IMR-90 (cell line): ENCODE data around the gene SUCLA2. TPM values are rescaled to one million over a fixed set of nuclear protein-coding genes. Genes with fewer than 3 reads are reported as not detected.

Source experiments
- ATAC-seq: fragments of 200-7000 bp; cut with Tn5 transposase; 2 replicates; pipeline ENCODE4 v1.9.1; 2020; ENCODE audit warnings: low read depth, mild to moderate bottlenecking, moderate library complexity
- BruUV-seq: library from RNA; stranded (reverse); fragments of 400-500 nt; replicated peaks from 2 replicates; lab custom pipeline; 2021; lab: Mats Ljungman, UMichigan
- CTCF ChIA-PET: fragments of 300-600 bp; formaldehyde crosslinking; extraction: SDS; loops from one replicate; lab custom pipeline; 2021; ENCODE audit warnings: antibody characterized with exemption; lab: Yijun Ruan, JAX
- POLR2A ChIA-PET: fragments of 300-600 bp; sonication (Branson Sonifier 250); formaldehyde crosslinking; loops from one replicate; lab custom pipeline; 2022; ENCODE audit warnings: antibody characterized with exemption; ENCODE audit not compliant: unreplicated experiment; lab: Charles Lee
- DNase-seq: peaks from one replicate; pipeline ENCODE4 v3.0.0; 2013
- H2AFZ ChIP-seq: replicated peaks from 2 replicates; pipeline ENCODE3; 2013; ENCODE audit warnings: low read length, mild to moderate bottlenecking; ENCODE audit not compliant: poor library complexity
- H2AK5ac ChIP-seq: 2 replicates; pipeline ENCODE4 v1.6.1; 2013; ENCODE audit warnings: low read depth, low read length, inconsistent platforms
- H2AK9ac ChIP-seq: replicated peaks from 2 replicates; pipeline ENCODE3; 2013; ENCODE audit warnings: mild to moderate bottlenecking, low read depth, low read length, moderate library complexity; ENCODE audit not compliant: poor library complexity
- H2BK120ac ChIP-seq: 2 replicates; pipeline ENCODE4 v1.6.1; 2013; ENCODE audit warnings: low read depth, low read length, inconsistent platforms
- H2BK15ac ChIP-seq: 3 replicates; pipeline ENCODE4 v1.6.1; 2013; ENCODE audit warnings: low read depth, low read length, inconsistent platforms
- H2BK20ac ChIP-seq: 2 replicates; pipeline ENCODE4 v1.6.1; 2013; ENCODE audit warnings: low read depth, mild to moderate bottlenecking, inconsistent platforms, low read length, moderate library complexity
- H2BK5ac ChIP-seq: 2 replicates; pipeline ENCODE4 v1.6.1; 2013; ENCODE audit warnings: mild to moderate bottlenecking, low read depth, low read length, inconsistent platforms; ENCODE audit not compliant: poor library complexity, severe bottlenecking
- H3K14ac ChIP-seq: replicated peaks from 2 replicates; pipeline ENCODE4 v1.6.1; 2013; ENCODE audit warnings: low read depth, low read length, inconsistent platforms
- H3K18ac ChIP-seq: 2 replicates; pipeline ENCODE4 v1.6.1; 2013; ENCODE audit warnings: low read depth, low read length, control low read depth
- H3K23ac ChIP-seq: 2 replicates; pipeline ENCODE4 v1.6.1; 2013; ENCODE audit warnings: low read depth, low read length, inconsistent platforms
- H3K27ac ChIP-seq: 2 replicates; pipeline ENCODE4 v1.5.1; 2013; ENCODE audit warnings: mild to moderate bottlenecking, control low read depth, low read length; ENCODE audit not compliant: insufficient read depth
- H3K27me3 ChIP-seq: 2 replicates; pipeline ENCODE4 v1.6.1; 2013; ENCODE audit warnings: low read length; ENCODE audit not compliant: control insufficient read depth, insufficient read depth
- H3K36me3 ChIP-seq: 2 replicates; pipeline ENCODE4 v1.6.1; 2013; ENCODE audit warnings: low read length, mixed read lengths; ENCODE audit not compliant: control insufficient read depth, insufficient read depth
- H3K4ac ChIP-seq: 2 replicates; pipeline ENCODE4 v1.6.1; 2013; ENCODE audit warnings: low read depth, low read length, inconsistent platforms
- H3K4me1 ChIP-seq: 2 replicates; pipeline ENCODE4 v1.6.1; 2013; ENCODE audit warnings: low read length, mixed read lengths; ENCODE audit not compliant: control insufficient read depth, insufficient read depth
- H3K4me2 ChIP-seq: 2 replicates; pipeline ENCODE4 v1.6.1; 2013; ENCODE audit warnings: low read depth, mild to moderate bottlenecking, control low read depth, low read length, moderate library complexity
- H3K4me3 ChIP-seq: 2 replicates; pipeline ENCODE4 v1.5.1; 2013; ENCODE audit warnings: low read depth, mild to moderate bottlenecking, control low read depth, low read length, moderate library complexity; ENCODE audit not compliant: insufficient read depth
- H3K56ac ChIP-seq: 2 replicates; pipeline ENCODE4 v1.6.1; 2013; ENCODE audit warnings: low read length, inconsistent platforms; ENCODE audit not compliant: insufficient read depth; ENCODE audit errors: extremely low read depth
- H3K79me1 ChIP-seq, 2 experiments: 2 replicates each; pipeline ENCODE4 v1.6.1; 2013; ENCODE audit warnings: low read length in 2 of 2, inconsistent platforms in 1 of 2, low read depth in 1 of 2
- H3K9ac ChIP-seq: 2 replicates; pipeline ENCODE4 v1.6.1; 2013; ENCODE audit warnings: low read depth, low read length, control low read depth
- H3K9me1 ChIP-seq: 2 replicates; pipeline ENCODE4 v1.6.1; 2013; ENCODE audit warnings: low read length, inconsistent platforms; ENCODE audit not compliant: insufficient read depth
- H3K9me3 ChIP-seq: 2 replicates; pipeline ENCODE4 v1.6.1; 2013; ENCODE audit warnings: low read length; ENCODE audit not compliant: control insufficient read depth, insufficient read depth
- H4K20me1 ChIP-seq: 2 replicates; pipeline ENCODE4 v1.6.1; 2013; ENCODE audit warnings: low read length, inconsistent platforms; ENCODE audit not compliant: insufficient read depth
- H4K5ac ChIP-seq: 2 replicates; pipeline ENCODE4 v1.6.1; 2013; ENCODE audit warnings: mild to moderate bottlenecking, low read depth, low read length, control low read depth
- H4K8ac ChIP-seq, 2 experiments: 2 replicates each; pipeline ENCODE4 v1.6.1; 2013; ENCODE audit warnings: low read depth in 2 of 2, low read length in 2 of 2, control low read depth in 1 of 2, inconsistent platforms in 1 of 2
- H4K91ac ChIP-seq: 2 replicates; pipeline ENCODE4 v1.6.1; 2013; ENCODE audit warnings: low read depth, low read length, inconsistent platforms; ENCODE audit not compliant: insufficient read depth
- BHLHE40 ChIP-seq: fragments of 150-350 bp; IDR thresholded peaks from 2 replicates; pipeline ENCODE4 v1.6.1; 2016; ENCODE audit warnings: mild to moderate bottlenecking, low read depth, low read length
- CEBPB ChIP-seq: IDR thresholded peaks from 2 replicates; pipeline ENCODE4 v1.6.1; 2012; ENCODE audit warnings: low read depth, low read length, improper control_type of control experiment
- CHD1 ChIP-seq: IDR thresholded peaks from 2 replicates; pipeline ENCODE4 v1.6.1; 2012; ENCODE audit warnings: low read depth, low read length, improper control_type of control experiment
- CTCF ChIP-seq: conservative IDR thresholded peaks from 2 replicates; pipeline ENCODE4 v1.5.1; 2012; ENCODE audit warnings: mild to moderate bottlenecking, low read depth, low read length, improper control_type of control experiment
- FOS ChIP-seq: fragments of 150-350 bp; IDR thresholded peaks from 2 replicates; pipeline ENCODE4 v1.6.1; 2016; ENCODE audit warnings: low read depth, low read length
- MAFK ChIP-seq: IDR thresholded peaks from 2 replicates; pipeline ENCODE4 v1.6.1; 2012; ENCODE audit warnings: low read depth, low read length, improper control_type of control experiment
- MAZ ChIP-seq: IDR thresholded peaks from 2 replicates; pipeline ENCODE4 v1.6.1; 2012; ENCODE audit warnings: low read depth, mild to moderate bottlenecking, low read length, improper control_type of control experiment, moderate library complexity, borderline replicate concordance
- MXI1 ChIP-seq: IDR thresholded peaks from 2 replicates; pipeline ENCODE4 v1.6.1; 2012; ENCODE audit warnings: low read depth, mild to moderate bottlenecking, low read length, moderate library complexity, borderline replicate concordance
- NFE2L2 ChIP-seq: fragments of 150-350 bp; IDR thresholded peaks from 2 replicates; pipeline ENCODE4 v1.6.1; 2016; ENCODE audit warnings: low read depth, mild to moderate bottlenecking, low read length
- POLR2A ChIP-seq: IDR thresholded peaks from 2 replicates; pipeline ENCODE4 v1.6.1; 2012; ENCODE audit warnings: mild to moderate bottlenecking, low read depth, low read length
- RAD21 ChIP-seq: IDR thresholded peaks from 2 replicates; pipeline ENCODE4 v1.6.1; 2012; ENCODE audit warnings: low read length, improper control_type of control experiment
- RFX5 ChIP-seq: IDR thresholded peaks from 2 replicates; pipeline ENCODE4 v1.8.0; 2012; ENCODE audit warnings: low read depth, mild to moderate bottlenecking, low read length, moderate library complexity
- SMC3 ChIP-seq: fragments of 150-350 bp; IDR thresholded peaks from 2 replicates; pipeline ENCODE4 v1.6.1; 2016; ENCODE audit warnings: low read depth, mild to moderate bottlenecking, antibody characterized with exemption, low read length, moderate library complexity
- USF2 ChIP-seq: fragments of 150-350 bp; IDR thresholded peaks from 2 replicates; pipeline ENCODE4 v1.6.1; 2017; ENCODE audit warnings: mild to moderate bottlenecking, antibody characterized with exemption, low read length, low read depth
- WGBS, 2 experiments: methylation state at CpG; one replicate each; pipeline versions ENCODE4 v1.1.5 to v1.1.7; 2013; ENCODE audit warnings: missing lambda C conversion rate in 2 of 2; ENCODE audit not compliant: insufficient read length in 1 of 2; ENCODE audit errors: extremely low coverage in 2 of 2; 5-methylcytosine and 5-hydroxymethylcytosine counted together
- dilution Hi-C: fragments of 300-500 bp; cut with HindIII; formaldehyde crosslinking; loops from one replicate; pipeline ENCODE4 v1.14.3; 2018; ENCODE audit warnings: low sequenced_read_pairs; ENCODE audit not compliant: unreplicated experiment
- in situ Hi-C: fragments of 300-500 bp; cut with MboI; formaldehyde crosslinking; loops from 3 replicates; pipeline ENCODE4 v1.14.3; 2019; ENCODE audit warnings: low sequenced_read_pairs, inconsistent platforms, mixed read lengths
- intact Hi-C: fragments of 100-400 bp; cut with micrococcal nuclease; formaldehyde crosslinking; loops from 2 replicates; pipeline ENCODE4 v1.10.0; 2022
- polyA plus RNA-seq, 3 experiments: library from polyadenylated mRNA; depleted of rRNA; stranded (reverse); fragments of >200 nt; gene quantifications; 2 replicates each; pipeline ENCODE4 v1.2.3, GENCODE V29; 2012; ENCODE audit warnings: low replicate concordance in 1 of 3
- total RNA-seq: library from RNA; depleted of rRNA; stranded (reverse); fragments of >200 nt; gene quantifications from 2 replicates; pipeline ENCODE4 v1.2.3, GENCODE V29; 2012

SUCLA2 gene
- total and polyA plus RNA-seq, 2 of the 4 experiments (the other 2 are of a cell fraction) = 31.5 to 36.1 TPM

GRCh38 chr13:47932950-47933923, 67.8 kb downstream of the SUCLA2 start (continued):
- TF ChIP-seq CTCF = no peak

GRCh38 chr13:47930649-47931165, 70.4 kb downstream of the SUCLA2 start:
- intact Hi-C loops (no loop called here), in situ Hi-C loops (no loop called here), dilution Hi-C loops (no loop called here)
- H2AFZ ChIP-seq = no peak overlapping the region
- no peak overlapping the region for H3K14ac ChIP-seq
- H2BK15ac ChIP-seq = no peak overlapping the region
- H3K27ac ChIP-seq = no peak overlapping the region
- no peaks in the 10 kb centered on the region for H3K9me3 ChIP-seq
- no peaks in the 10 kb centered on the region for H3K27me3 ChIP-seq
- H3K4me3 ChIP-seq = no peak overlapping the region
- no peaks in the 10 kb centered on the region for H3K79me1 ChIP-seq
- H3K36me3 ChIP-seq = no peaks in the 10 kb centered on the region
- ChIA-PET CTCF (no interaction called here), POLR2A (no interaction called here)
- H4K20me1 ChIP-seq = no peaks in the 10 kb centered on the region
- DNase-seq (no peak), ATAC-seq (no peak)
- H3K4me1 ChIP-seq = no peaks in the 10 kb centered on the region
- H3K9me1 ChIP-seq = no peaks in the 10 kb centered on the region; the same call in 1 of the 2 replicates
- no peak overlapping the region for H2BK5ac ChIP-seq
- no peak overlapping the region for H3K18ac ChIP-seq
- no peak overlapping the region for H2AK9ac ChIP-seq
- no peak overlapping the region for H3K56ac ChIP-seq
- no peak overlapping the region for H3K4me2 ChIP-seq
- H2BK20ac ChIP-seq = no peak overlapping the region
- BruUV-seq = no TSS peak
- no CpG with 5 or more reads among the region's 1 CpG for WGBS, 2 experiments
- H2BK120ac ChIP-seq = no peak overlapping the region
- H4K91ac ChIP-seq = no peak overlapping the region
- H4K8ac ChIP-seq = no peak overlapping the region
- no peak overlapping the region for H3K4ac ChIP-seq
- no peak overlapping the region for H2AK5ac ChIP-seq
- H4K5ac ChIP-seq = no peak overlapping the region
- no peak overlapping the region for H3K9ac ChIP-seq
- H3K23ac ChIP-seq = no peak overlapping the region
- TF ChIP-seq POLR2A (no peak), MAZ (no peak), MAFK (no peak), RAD21 (no peak), MXI1 (no peak), NFE2L2 (no peak), CEBPB (no peak), RFX5 (no peak), BHLHE40 (no peak), SMC3 (no peak), USF2 (no peak), CHD1 (no peak), FOS (no peak)
